ENCODE measurements around the gene SNAPC1. TPM values are rescaled to one million over a fixed set of nuclear protein-coding genes. Genes with fewer than 3 reads are reported as not detected.

SNAPC1 gene
- polyA plus RNA-seq, 3 donors, result 2.1 to 3.2 (median 2.9) TPM

DNA sequence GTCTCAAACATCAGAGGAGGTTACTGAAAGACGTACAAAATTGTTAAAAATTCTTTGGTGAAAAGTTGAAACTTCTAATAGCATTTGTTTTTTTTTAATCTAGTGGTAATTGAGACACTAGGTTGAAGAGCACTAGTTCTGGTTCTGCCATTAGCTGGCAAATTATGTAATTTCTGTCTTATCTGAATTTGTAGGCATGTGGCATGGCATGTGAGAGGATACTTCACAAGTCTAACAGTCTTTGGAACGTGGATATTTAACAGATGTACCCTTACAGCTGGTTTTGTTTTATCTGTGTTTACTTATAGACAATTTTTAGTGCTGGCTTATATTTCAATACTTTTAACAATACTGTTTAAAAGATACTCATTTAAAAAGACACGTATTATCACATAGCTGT is 6.0 kb downstream of the SNAPC1 start:
- Histone ChIP-seq H4K20me1 (ENCODE audit: insufficient read depth, low read length) (no peaks in the 10 kb centered on the region), H2AFZ (ENCODE audit: insufficient read depth, low read depth, low read length, poor library complexity, severe bottlenecking) (no peak overlapping the region), H3K9ac (ENCODE audit: insufficient read depth, low read length, poor library complexity, severe bottlenecking) (no peak overlapping the region), H3K79me2 (ENCODE audit: insufficient read depth, low read length) (peaks cover 16% of the 10 kb centered on the region), H3K9me3 (replicated peaks in 1 of 2; ENCODE audit: control insufficient read depth in 1 of 2, insufficient read depth in 1 of 2, low read length in 2 of 2) (no peaks in the 10 kb centered on the region), H3K36me3 (replicated peaks in 1 of 2; ENCODE audit: control insufficient read depth in 1 of 2, insufficient read depth in 2 of 2, low read length in 2 of 2) (peaks cover 29 to 54% of the 10 kb centered on the region in 2 donors), H3K27me3 (ENCODE audit: control insufficient read depth in 2 of 2, insufficient read depth in 2 of 2, low read length in 2 of 2) (no peaks in the 10 kb centered on the region), H3K27ac (ENCODE audit: low read depth in 1 of 2, low read length in 2 of 2) (no peak overlapping the region), H3K4me1 (ENCODE audit: control insufficient read depth in 1 of 2, insufficient read depth in 2 of 2, low read length in 2 of 2) (peaks cover 3 to 8% of the 10 kb centered on the region in 2 donors), H3K4me2 (replicated peaks; ENCODE audit: extremely low read depth, low read length, poor library complexity, severe bottlenecking) (no peak overlapping the region), H3K4me3 (replicated peaks in 1 of 3; ENCODE audit: low read depth in 2 of 3, low read length in 3 of 3) (no peak overlapping the region)
- no peak for DNase-seq
- Mint-ChIP-seq H3K27ac (no peak overlapping the region), H3K27me3 (ENCODE audit: low read depth in 3 of 3) (no peaks in the 10 kb centered on the region), H3K4me1 (peaks cover 7% of the 10 kb centered on the region), H3K36me3 (peaks cover 46 to 55% of the 10 kb centered on the region in 2 donors), H3K9me3 (no peaks in the 10 kb centered on the region), H3K4me3 (no peak overlapping the region)
- 100% methylated on average over 1 of the region's 3 CpGs for WGBS (ENCODE audit: insufficient coverage)
- intact Hi-C loops (cut with micrococcal nuclease), result no loop called here
- TF ChIP-seq, protein P1, sequence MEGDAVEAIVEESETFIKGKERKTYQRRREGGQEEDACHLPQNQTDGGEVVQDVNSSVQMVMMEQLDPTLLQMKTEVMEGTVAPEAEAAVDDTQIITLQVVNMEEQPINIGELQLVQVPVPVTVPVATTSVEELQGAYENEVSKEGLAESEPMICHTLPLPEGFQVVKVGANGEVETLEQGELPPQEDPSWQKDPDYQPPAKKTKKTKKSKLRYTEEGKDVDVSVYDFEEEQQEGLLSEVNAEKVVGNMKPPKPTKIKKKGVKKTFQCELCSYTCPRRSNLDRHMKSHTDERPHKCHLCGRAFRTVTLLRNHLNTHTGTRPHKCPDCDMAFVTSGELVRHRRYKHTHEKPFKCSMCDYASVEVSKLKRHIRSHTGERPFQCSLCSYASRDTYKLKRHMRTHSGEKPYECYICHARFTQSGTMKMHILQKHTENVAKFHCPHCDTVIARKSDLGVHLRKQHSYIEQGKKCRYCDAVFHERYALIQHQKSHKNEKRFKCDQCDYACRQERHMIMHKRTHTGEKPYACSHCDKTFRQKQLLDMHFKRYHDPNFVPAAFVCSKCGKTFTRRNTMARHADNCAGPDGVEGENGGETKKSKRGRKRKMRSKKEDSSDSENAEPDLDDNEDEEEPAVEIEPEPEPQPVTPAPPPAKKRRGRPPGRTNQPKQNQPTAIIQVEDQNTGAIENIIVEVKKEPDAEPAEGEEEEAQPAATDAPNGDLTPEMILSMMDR (IDR thresholded peaks at IDR 0.05), result no peak

DNA sequence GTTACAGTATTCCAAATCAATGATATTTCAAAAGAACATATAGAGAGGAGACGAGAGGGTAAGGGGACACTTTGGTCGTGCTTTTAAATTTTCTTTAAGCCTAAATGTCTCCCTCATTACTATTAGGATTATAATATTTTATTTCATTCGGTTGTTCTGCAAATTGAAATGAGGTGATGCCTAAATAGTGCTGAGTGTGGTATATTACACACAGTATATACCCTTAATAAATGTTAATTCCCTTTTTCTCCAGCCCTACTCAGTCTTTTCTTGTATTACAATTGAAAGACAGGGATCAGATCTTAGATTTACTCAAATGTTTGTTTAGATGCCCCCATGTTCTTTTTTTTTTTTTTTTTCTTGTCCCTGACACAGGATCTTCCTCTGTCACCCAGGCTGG is 7.7 kb downstream of the SNAPC1 start:
- TF ChIP-seq, protein P1 (IDR thresholded peaks at IDR 0.05), result no peak
- Mint-ChIP-seq H3K27ac (no peak overlapping the region), H3K36me3 (peaks cover 52 to 72% of the 10 kb centered on the region in 2 donors), H3K27me3 (ENCODE audit: low read depth in 3 of 3) (no peaks in the 10 kb centered on the region), H3K4me1 (no peaks in the 10 kb centered on the region), H3K9me3 (no peaks in the 10 kb centered on the region), H3K4me3 (no peak overlapping the region)
- Histone ChIP-seq H3K27me3 (ENCODE audit: control insufficient read depth in 2 of 2, insufficient read depth in 2 of 2, low read length in 2 of 2) (no peaks in the 10 kb centered on the region), H4K20me1 (ENCODE audit: insufficient read depth, low read length) (no peaks in the 10 kb centered on the region), H3K9me3 (replicated peaks in 1 of 2; ENCODE audit: control insufficient read depth in 1 of 2, insufficient read depth in 1 of 2, low read length in 2 of 2) (no peaks in the 10 kb centered on the region), H3K4me1 (ENCODE audit: control insufficient read depth in 1 of 2, insufficient read depth in 2 of 2, low read length in 2 of 2) (no peaks in the 10 kb centered on the region), H2AFZ (ENCODE audit: insufficient read depth, low read depth, low read length, poor library complexity, severe bottlenecking) (no peak overlapping the region), H3K9ac (ENCODE audit: insufficient read depth, low read length, poor library complexity, severe bottlenecking) (no peak overlapping the region), H3K4me3 (replicated peaks in 1 of 3; ENCODE audit: low read depth in 2 of 3, low read length in 3 of 3) (no peak overlapping the region), H3K79me2 (ENCODE audit: insufficient read depth, low read length) (no peaks in the 10 kb centered on the region), H3K27ac (ENCODE audit: low read depth in 1 of 2, low read length in 2 of 2) (no peak overlapping the region), H3K36me3 (replicated peaks in 1 of 2; ENCODE audit: control insufficient read depth in 1 of 2, insufficient read depth in 2 of 2, low read length in 2 of 2) (peaks cover 29 to 62% of the 10 kb centered on the region in 2 donors), H3K4me2 (replicated peaks; ENCODE audit: extremely low read depth, low read length, poor library complexity, severe bottlenecking) (no peak overlapping the region)
- WGBS (ENCODE audit: insufficient coverage), result no CpG with 5 or more reads among the region's 3 CpGs
- no peak for DNase-seq
- intact Hi-C loops (cut with micrococcal nuclease), result no loop called here

All from CD14-positive monocyte (primary cell).